Suppressor macrophage (primary cell): ENCODE results near the gene PCDHA5.

Source experiments
- DNase-seq, 4 experiments: peaks; one replicate each; pipeline ENCODE4 v3.0.0-alpha.2; 2020 to 2022

The PCDHA5 gene

GRCh38 chr5:140862441-140863295, 41.3 kb downstream of the PCDHA5 start:
- no peak for DNase-seq

GRCh38 chr5:140868721-140869554, 47.5 kb downstream of the PCDHA5 start, which contains the start of gene PCDHA11:
TSS of gene PCDHA11 (plus strand) at chr5:140868957. CDS start at chr5:140869104, 147 bp downstream.
- peak in 1 of 4 experiments; percentile 4 for DNase-seq

GRCh38 chr5:140869555-140869886, 48.1 kb downstream of the PCDHA5 start:
- no peak for DNase-seq

DNA sequence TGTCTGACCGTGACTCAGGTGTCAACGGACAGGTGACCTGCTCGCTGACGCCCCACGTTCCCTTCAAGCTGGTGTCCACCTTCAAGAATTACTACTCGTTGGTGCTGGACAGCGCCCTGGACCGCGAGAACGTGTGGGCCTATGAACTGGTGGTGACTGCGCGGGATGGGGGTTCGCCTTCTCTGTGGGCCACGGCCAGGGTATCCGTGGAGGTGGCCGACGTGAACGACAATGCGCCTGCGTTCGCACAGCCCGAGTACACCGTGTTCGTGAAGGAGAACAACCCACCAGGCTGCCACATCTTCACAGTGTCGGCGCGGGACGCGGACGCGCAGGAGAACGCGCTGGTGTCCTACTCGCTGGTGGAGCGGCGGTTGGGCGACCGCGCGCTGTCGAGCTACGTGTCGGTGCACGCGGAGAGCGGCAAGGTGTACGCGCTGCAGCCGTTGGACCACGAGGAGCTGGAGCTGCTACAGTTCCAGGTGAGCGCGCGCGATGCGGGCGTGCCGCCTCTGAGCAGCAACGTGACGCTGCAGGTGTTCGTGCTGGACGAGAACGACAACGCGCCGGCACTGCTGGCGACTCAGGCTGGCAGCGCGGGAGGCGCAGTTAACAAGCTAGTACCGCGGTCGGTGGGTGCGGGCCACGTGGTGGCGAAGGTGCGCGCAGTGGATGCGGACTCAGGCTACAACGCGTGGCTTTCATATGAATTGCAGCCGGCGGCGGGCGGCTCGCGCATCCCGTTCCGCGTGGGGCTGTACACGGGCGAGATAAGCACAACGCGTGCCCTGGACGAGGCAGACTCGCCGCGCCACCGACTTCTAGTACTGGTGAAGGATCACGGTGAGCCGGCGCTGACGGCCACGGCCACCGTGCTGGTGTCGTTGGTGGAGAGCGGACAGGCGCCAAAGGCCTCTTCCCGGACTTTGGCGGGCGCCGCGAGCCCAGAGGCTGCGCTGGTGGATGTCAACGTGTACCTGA, 49.1 kb downstream of the PCDHA5 start:
- no peak for DNase-seq
